ENCODE data around the gene ASZ1. TPM values are rescaled to one million over a fixed set of nuclear protein-coding genes. Genes with fewer than 3 reads are reported as not detected.

The ASZ1 gene
- polyA plus RNA-seq, 1 donor from 2014 or later: not detected

- no peaks in the 10 kb centered on the region for H3K9me3 ChIP-seq (ENCODE audit: low read length)
- no peak overlapping the region for H3K27ac ChIP-seq (ENCODE audit: low read length)
- H3K36me3 ChIP-seq (ENCODE audit: insufficient read depth, low read length): no peaks in the 10 kb centered on the region
- H3F3A ChIP-seq (ENCODE audit: insufficient read depth, low read length, poor library complexity, severe bottlenecking): no peaks in the 10 kb centered on the region
- H3K4me2 ChIP-seq (ENCODE audit: low read length): no peak overlapping the region
- TF ChIP-seq TAF1 (IDR thresholded peaks at IDR 0.05; ENCODE audit: low read depth): no peak
- no peak for TF ChIP-seq EZH2 (IDR thresholded peaks at IDR 0.05; ENCODE audit: borderline replicate concordance, insufficient read depth, low read length, poor library complexity, severe bottlenecking)
- no peak for TF ChIP-seq CTCF (IDR thresholded peaks at IDR 0.05; ENCODE audit: poor library complexity, severe bottlenecking)
- no peak for TF ChIP-seq SMC3 (conservative IDR thresholded peaks at IDR 0.05; ENCODE audit: poor library complexity)
- TF ChIP-seq RAD21 (conservative IDR thresholded peaks at IDR 0.05): no peak
- no peak for TF ChIP-seq POLR2AphosphoS5 (IDR thresholded peaks at IDR 0.05)
- no peak for TF ChIP-seq MXI1 (conservative IDR thresholded peaks at IDR 0.05; ENCODE audit: poor library complexity, severe bottlenecking)
- TF ChIP-seq REST (IDR thresholded peaks at IDR 0.05; ENCODE audit: borderline replicate concordance): no peak
- no peak for TF ChIP-seq EP300 (conservative IDR thresholded peaks at IDR 0.05; ENCODE audit: poor library complexity, severe bottlenecking)
- no peaks in the 10 kb centered on the region for H3K27me3 ChIP-seq (ENCODE audit: insufficient read depth, low read depth, low read length)
- H3K9me2 ChIP-seq (ENCODE audit: insufficient read depth, low read length): no peaks in the 10 kb centered on the region
- H2AFZ ChIP-seq (ENCODE audit: low read depth, low read length): no peak overlapping the region
- no peak overlapping the region for H3K9ac ChIP-seq (ENCODE audit: low read length)
- H4K20me1 ChIP-seq (ENCODE audit: insufficient read depth): no peaks in the 10 kb centered on the region
- no peak overlapping the region for H3K4me3 ChIP-seq (ENCODE audit: low read length)
- H3K79me2 ChIP-seq (replicated peaks; ENCODE audit: insufficient read depth, low read length): no peaks in the 10 kb centered on the region
Measured at GRCh38 chr7:117383483-117384189, 43.7 kb downstream of the ASZ1 start.

GRCh38 chr7:117383046-117383445, 44.2 kb downstream of the ASZ1 start:
- TF ChIP-seq REST (IDR thresholded peaks at IDR 0.05; ENCODE audit: borderline replicate concordance): no peak
- TF ChIP-seq POLR2AphosphoS5 (IDR thresholded peaks at IDR 0.05): no peak
- TF ChIP-seq EZH2 (IDR thresholded peaks at IDR 0.05; ENCODE audit: borderline replicate concordance, insufficient read depth, low read length, poor library complexity, severe bottlenecking): no peak
- Histone ChIP-seq H3K4me3 (ENCODE audit: low read length) (no peak overlapping the region), H3F3A (ENCODE audit: insufficient read depth, low read length, poor library complexity, severe bottlenecking) (no peaks in the 10 kb centered on the region), H4K20me1 (ENCODE audit: insufficient read depth) (no peaks in the 10 kb centered on the region), H3K9me2 (ENCODE audit: insufficient read depth, low read length) (no peaks in the 10 kb centered on the region), H2AFZ (ENCODE audit: low read depth, low read length) (no peak overlapping the region), H3K9me3 (ENCODE audit: low read length) (no peaks in the 10 kb centered on the region), H3K36me3 (ENCODE audit: insufficient read depth, low read length) (no peaks in the 10 kb centered on the region), H3K27ac (ENCODE audit: low read length) (no peak overlapping the region), H3K27me3 (ENCODE audit: insufficient read depth, low read depth, low read length) (no peaks in the 10 kb centered on the region), H3K9ac (ENCODE audit: low read length) (no peak overlapping the region), H3K79me2 (replicated peaks; ENCODE audit: insufficient read depth, low read length) (no peaks in the 10 kb centered on the region), H3K4me2 (ENCODE audit: low read length) (no peak overlapping the region)

Data from neural cell (in vitro differentiated cells).